Endothelial cell of umbilical vein (primary cell): ENCODE results near the gene COL23A1. TPM values are rescaled to one million over a fixed set of nuclear protein-coding genes. Genes with fewer than 3 reads are reported as not detected.

ENCODE experiments used
- BruUV-seq: library from RNA; stranded (reverse); fragments of 400-500 nt; replicated peaks from 2 replicates; lab custom pipeline; 2021; lab: Mats Ljungman, UMichigan
- CTCF ChIA-PET: fragments of 300-600, 350-600 bp; sonication (Branson Sonifier 250); formaldehyde crosslinking; loops from one replicate; lab custom pipeline; 2021; ENCODE audit warnings: antibody characterized with exemption, inconsistent platforms; lab: Charles Lee
- POLR2A ChIA-PET: fragments of 300-600, 350-600 bp; sonication (Branson Sonifier 250); formaldehyde crosslinking; loops from one replicate; lab custom pipeline; 2021; ENCODE audit warnings: antibody characterized with exemption, inconsistent platforms; lab: Charles Lee
- DNase-seq: peaks from one replicate; pipeline ENCODE4 v3.0.0-alpha.2; 2011; ENCODE audit warnings: low read depth, low spot score
- FAIRE-seq: peaks from 2 replicates; lab custom pipeline; 2011; peaks lifted over from hg19 to GRCh38; lab: Jason Lieb, UNC
- H2AFZ ChIP-seq: 2 replicates; pipeline ENCODE4 v1.6.0; 2012; ENCODE audit warnings: low read depth, low read length, control low read depth, inconsistent platforms
- H3K27ac ChIP-seq: 2 replicates; pipeline ENCODE4 v1.5.1; 2011; ENCODE audit warnings: low read depth, mild to moderate bottlenecking, control low read depth, low read length, moderate library complexity; ENCODE audit not compliant: insufficient read depth
- H3K27me3 ChIP-seq, 2 experiments: 2 replicates each; pipeline versions ENCODE4 v1.6.0 to v1.6.1; 2011; ENCODE audit warnings: low read length in 2 of 2, mixed read lengths in 1 of 2; ENCODE audit not compliant: control insufficient read depth in 2 of 2, insufficient read depth in 2 of 2
- H3K36me3 ChIP-seq, 2 experiments: 2 replicates in 1 of 2; 3 replicates in 1 of 2; pipeline ENCODE4 v1.5.1; 2011; ENCODE audit warnings: low read length in 2 of 2, mild to moderate bottlenecking in 1 of 2, moderate library complexity in 1 of 2; ENCODE audit not compliant: control insufficient read depth in 2 of 2, insufficient read depth in 2 of 2; ENCODE audit errors: extremely low read depth in 1 of 2
- H3K4me1 ChIP-seq: 3 replicates; pipeline ENCODE4 v1.5.1; 2011; ENCODE audit warnings: mild to moderate bottlenecking, low read length; ENCODE audit not compliant: control insufficient read depth, insufficient read depth; ENCODE audit errors: extremely low read depth
- H3K4me2 ChIP-seq: 2 replicates; pipeline ENCODE4 v1.6.1; 2011; ENCODE audit warnings: low read length, control low read depth, mixed read lengths; ENCODE audit not compliant: insufficient read depth
- H3K4me3 ChIP-seq, 3 experiments: fragments of 200-600 bp in 1 of 3; sonication (generic), shearing (Covaris generic) in 1 of 3; replicated peaks in 1 of 3; 2 replicates each; pipeline ENCODE4 v1.5.1; 2011 to 2016; ENCODE audit warnings: control low read depth in 3 of 3, low read length in 3 of 3, mild to moderate bottlenecking in 2 of 3, inconsistent platforms in 1 of 3, low read depth in 1 of 3, moderate library complexity in 1 of 3; ENCODE audit not compliant: insufficient read depth in 1 of 3
- H3K79me2 ChIP-seq: 2 replicates; pipeline ENCODE4 v1.6.0; 2012; ENCODE audit warnings: low read length, inconsistent platforms; ENCODE audit not compliant: control insufficient read depth, insufficient read depth
- H3K9ac ChIP-seq: replicated peaks from 2 replicates; pipeline ENCODE3; 2011; ENCODE audit warnings: low read length, control low read depth; ENCODE audit not compliant: insufficient read depth; ENCODE audit errors: extremely low read depth
- H3K9me1 ChIP-seq: replicated peaks from 3 replicates; pipeline ENCODE4 v1.6.0; 2011; ENCODE audit warnings: mild to moderate bottlenecking, low read length; ENCODE audit not compliant: control insufficient read depth, insufficient read depth; ENCODE audit errors: extremely low read depth
- H3K9me3 ChIP-seq: replicated peaks from 2 replicates; pipeline ENCODE4 v1.5.1; 2012; ENCODE audit warnings: low read length, inconsistent platforms; ENCODE audit not compliant: control insufficient read depth, insufficient read depth
- H4K20me1 ChIP-seq: replicated peaks from 2 replicates; pipeline ENCODE3; 2011; ENCODE audit warnings: mild to moderate bottlenecking, low read length; ENCODE audit not compliant: control insufficient read depth, insufficient read depth; ENCODE audit errors: extremely low read depth
- CTCF ChIP-seq, 2 donors: IDR thresholded peaks; 1 replicate in 1 of 2; 2 replicates in 1 of 2; pipeline ENCODE4 v1.5.1; 2011; ENCODE audit warnings: low read length in 2 of 2, mild to moderate bottlenecking in 2 of 2, moderate library complexity in 2 of 2, control low read depth in 1 of 2, inconsistent platforms in 1 of 2, low read depth in 1 of 2; ENCODE audit not compliant: insufficient read depth in 1 of 2; ENCODE audit errors: extremely low read depth in 1 of 2
- EZH2 ChIP-seq: IDR thresholded peaks from 2 replicates; pipeline ENCODE4 v1.6.1; 2012; ENCODE audit warnings: borderline replicate concordance, low read depth, mild to moderate bottlenecking, moderate library complexity, low read length, inconsistent platforms; ENCODE audit not compliant: severe bottlenecking
- FOS ChIP-seq: IDR thresholded peaks from 2 replicates; pipeline ENCODE4 v1.6.1; 2011; ENCODE audit warnings: mild to moderate bottlenecking, low read length, moderate library complexity, borderline replicate concordance; ENCODE audit not compliant: insufficient read depth
- GATA2 ChIP-seq: IDR thresholded peaks from 2 replicates; pipeline ENCODE4 v1.7.0; 2011; ENCODE audit warnings: low read depth, mild to moderate bottlenecking, moderate library complexity, mixed read lengths, low read length; ENCODE audit not compliant: insufficient read length, insufficient read depth
- JUN ChIP-seq: IDR thresholded peaks from 2 replicates; pipeline ENCODE4 v1.6.1; 2011; ENCODE audit warnings: borderline replicate concordance, low read depth; ENCODE audit not compliant: insufficient read length, insufficient read depth
- MAX ChIP-seq: IDR thresholded peaks from 2 replicates; pipeline ENCODE4 v1.6.1; 2011; ENCODE audit not compliant: insufficient read depth, insufficient read length
- MYC ChIP-seq: IDR thresholded peaks from one replicate; pipeline ENCODE4 v1.6.1; 2011; ENCODE audit warnings: mild to moderate bottlenecking, low read depth, low read length
- POLR2A ChIP-seq: IDR thresholded peaks from 2 replicates; pipeline ENCODE4 v1.6.1; 2012; ENCODE audit warnings: low read depth, mild to moderate bottlenecking, control low read depth, low read length
- POLR2AphosphoS5 ChIP-seq: IDR thresholded peaks from 2 replicates; pipeline ENCODE4 v1.6.1; 2012; ENCODE audit warnings: low read depth, mild to moderate bottlenecking, control low read depth, low read length, moderate library complexity; ENCODE audit not compliant: insufficient read depth
- dilution Hi-C: fragments of 300-500 bp; cut with MboI; formaldehyde crosslinking; loops from one replicate; pipeline ENCODE4 v1.15.0; 2019; ENCODE audit warnings: low sequenced_read_pairs; ENCODE audit not compliant: extremely low pct_ligation_motif_present
- intact Hi-C: fragments of 100-400 bp; cut with micrococcal nuclease; formaldehyde crosslinking; loops from one replicate; pipeline ENCODE4 v1.10.0; 2022
- polyA plus RNA-seq, 4 experiments: library from polyadenylated mRNA; depleted of rRNA in 3 of 4; stranded (reverse) in 3 of 4; unstranded in 1 of 4; fragments of >200 nt; gene quantifications; 2 replicates each; pipeline versions ENCODE4 v1.2.1 to v1.2.3, GENCODE V29; 2011 to 2012; ENCODE audit warnings: missing spikeins in 1 of 4
- total RNA-seq: library from RNA; stranded (reverse); gene quantifications from 2 replicates; pipeline ENCODE4 v1.2.3, GENCODE V29; 2021

COL23A1 gene
- total and polyA plus RNA-seq, 2 donors (not counting 3 experiments of a cell fraction or from before 2014, with no cell fraction given), result not detected

- DNase-seq, result peak; percentile 75
Measured at GRCh38 chr5:178207183-178207916, 382.8 kb downstream of the COL23A1 start.

More at GRCh38 chr5:178207183-178207916, 382.8 kb downstream of the COL23A1 start:
- FAIRE-seq, result peak; percentile 76
- Histone ChIP-seq H3K36me3 (peaks cover 30 to 47% of the 10 kb centered on the region in 2 experiments), H3K9me1 (no peaks in the 10 kb centered on the region), H3K27ac (no peak overlapping the region), H3K4me3 (no peak overlapping the region), H4K20me1 (peaks cover 4% of the 10 kb centered on the region), H3K4me1 (peaks cover 22% of the 10 kb centered on the region), H3K9ac (no peak overlapping the region), H3K79me2 (peaks cover 55% of the 10 kb centered on the region), H2AFZ (no peak overlapping the region), H3K27me3 (no peaks in the 10 kb centered on the region), H3K9me3 (no peaks in the 10 kb centered on the region), H3K4me2 (peak overlapping the region; percentile 69)
- BruUV-seq, result no TSS peak
- TF ChIP-seq FOS (no peak), MYC (no peak), JUN (no peak), POLR2AphosphoS5 (no peak), CTCF (IDR thresholded peaks at IDR 0.05; ENCODE audit: extremely low read depth in 1 of 2, insufficient read depth in 1 of 2, low read depth in 1 of 2, low read length in 2 of 2) (no peak), EZH2 (no peak), MAX (no peak), POLR2A (no peak), GATA2 (no peak)
- POLR2A ChIA-PET, result interaction anchor here (1.0 kb wide), 1 partner anchor 25 kb away, joined by 3 read pairs; the partner anchor contains the start of gene PHYKPL
- intact Hi-C loops, result no loop called here
- dilution Hi-C loops, result no loop called here
- CTCF ChIA-PET, result interaction anchor here (1.3 kb wide), 1 partner anchor 131 kb away, joined by 6 read pairs; no protein-coding TSS in a partner anchor
